Astrocyte (in vitro differentiated cells and primary cell): ENCODE measurements around the gene SPNS1. TPM values are rescaled to one million over a fixed set of nuclear protein-coding genes. Genes with fewer than 3 reads are reported as not detected.

Experiments
- DNase-seq: peaks from one replicate; pipeline ENCODE4 v3.0.0-alpha.2; 2010; ENCODE audit warnings: low read depth
- FAIRE-seq: peaks from 2 replicates; lab custom pipeline; 2011; peaks lifted over from hg19 to GRCh38; lab: Jason Lieb, UNC
- H2AFZ ChIP-seq: 2 replicates; pipeline ENCODE4 v1.6.0; 2012; ENCODE audit warnings: low read depth, low read length, inconsistent platforms
- H3K27ac ChIP-seq: 2 replicates; pipeline ENCODE4 v1.5.1; 2011; ENCODE audit warnings: low read depth, low read length, inconsistent platforms
- H3K27me3 ChIP-seq: 2 replicates; pipeline ENCODE4 v1.6.0; 2011; ENCODE audit warnings: low read length, inconsistent platforms; ENCODE audit not compliant: insufficient read depth
- H3K36me3 ChIP-seq: 2 replicates; pipeline ENCODE4 v1.5.1; 2011; ENCODE audit warnings: low read length, inconsistent platforms; ENCODE audit not compliant: insufficient read depth
- H3K4me1 ChIP-seq: 2 replicates; pipeline ENCODE4 v1.5.1; 2011; ENCODE audit warnings: low read length, inconsistent platforms; ENCODE audit not compliant: insufficient read depth
- H3K4me2 ChIP-seq: 2 replicates; pipeline ENCODE4 v1.6.0; 2012; ENCODE audit warnings: low read length, inconsistent platforms
- H3K4me3 ChIP-seq: 2 replicates; pipeline ENCODE4 v1.5.1; 2011; ENCODE audit warnings: low read depth, mild to moderate bottlenecking, low read length, inconsistent platforms; ENCODE audit not compliant: insufficient read depth
- H3K79me2 ChIP-seq: 2 replicates; pipeline ENCODE4 v1.6.0; 2012; ENCODE audit warnings: mild to moderate bottlenecking, low read length, inconsistent platforms; ENCODE audit not compliant: insufficient read depth
- H3K9ac ChIP-seq: 2 replicates; pipeline ENCODE4 v1.6.0; 2012; ENCODE audit warnings: mild to moderate bottlenecking, low read length, inconsistent platforms
- H3K9me3 ChIP-seq: 2 replicates; pipeline ENCODE4 v1.5.1; 2012; ENCODE audit warnings: low read depth, mild to moderate bottlenecking, low read length, inconsistent platforms; ENCODE audit not compliant: insufficient read depth
- H4K20me1 ChIP-seq: 2 replicates; pipeline ENCODE4 v1.6.0; 2012; ENCODE audit warnings: low read length, inconsistent platforms; ENCODE audit not compliant: insufficient read depth
- H3K27ac Mint-ChIP-seq: one replicate; pipeline ENCODE4 v1.8.0; 2021; ENCODE audit warnings: mild to moderate bottlenecking, mixed read lengths; ENCODE audit not compliant: unreplicated experiment
- H3K27me3 Mint-ChIP-seq: one replicate; pipeline ENCODE4 v1.8.0; 2021; ENCODE audit warnings: low read depth, mixed read lengths; ENCODE audit not compliant: unreplicated experiment
- H3K36me3 Mint-ChIP-seq: one replicate; pipeline ENCODE4 v1.8.0; 2021; ENCODE audit warnings: low read depth, mixed read lengths; ENCODE audit not compliant: unreplicated experiment
- H3K4me1 Mint-ChIP-seq: one replicate; pipeline ENCODE4 v1.8.0; 2021; ENCODE audit warnings: low read depth, mixed read lengths; ENCODE audit not compliant: unreplicated experiment
- H3K4me3 Mint-ChIP-seq: one replicate; pipeline ENCODE4 v1.8.0; 2021; ENCODE audit warnings: mild to moderate bottlenecking, moderate library complexity, mixed read lengths; ENCODE audit not compliant: unreplicated experiment
- H3K9me3 Mint-ChIP-seq: one replicate; pipeline ENCODE4 v1.8.0; 2021; ENCODE audit warnings: mild to moderate bottlenecking, mixed read lengths; ENCODE audit not compliant: unreplicated experiment
- CTCF ChIP-seq: IDR thresholded peaks from 2 replicates; pipeline ENCODE4 v1.5.1; 2011; ENCODE audit warnings: low read depth, mild to moderate bottlenecking, inconsistent platforms, low read length, moderate library complexity; ENCODE audit not compliant: insufficient read depth
- EZH2 ChIP-seq: IDR thresholded peaks from 2 replicates; pipeline ENCODE4 v1.6.1; 2012; ENCODE audit warnings: mild to moderate bottlenecking, low read length, inconsistent platforms; ENCODE audit not compliant: insufficient read depth
- total RNA-seq: library from RNA; stranded (reverse); gene quantifications from 2 replicates; pipeline ENCODE4 v1.2.1, GENCODE V29; 2021

SPNS1 gene
- total RNA-seq, 1 donor from 2014 or later: 57.8 TPM

GRCh38 chr16:28985211-28986041 is 10.8 kb downstream of the SPNS1 start:
- Mint-ChIP-seq H3K27me3 (no peaks in the 10 kb centered on the region), H3K4me1 (peaks cover 4% of the 10 kb centered on the region), H3K36me3 (peaks cover 31% of the 10 kb centered on the region), H3K4me3 (no peak overlapping the region), H3K9me3 (peaks cover 2% of the 10 kb centered on the region), H3K27ac (no peak overlapping the region)
- peaks cover 4% of the 10 kb centered on the region for H4K20me1 ChIP-seq
- no peak overlapping the region for H3K9ac ChIP-seq
- no peak overlapping the region for H3K27ac ChIP-seq
- TF ChIP-seq CTCF: no peak
- TF ChIP-seq EZH2: no peak
- FAIRE-seq (no peak), DNase-seq (no peak)
- no peak overlapping the region for H3K4me3 ChIP-seq
- no peaks in the 10 kb centered on the region for H3K79me2 ChIP-seq
- no peaks in the 10 kb centered on the region for H3K27me3 ChIP-seq
- H3K4me2 ChIP-seq: no peak overlapping the region
- H2AFZ ChIP-seq: no peak overlapping the region
- no peaks in the 10 kb centered on the region for H3K36me3 ChIP-seq
- no peaks in the 10 kb centered on the region for H3K4me1 ChIP-seq
- H3K9me3 ChIP-seq: peaks cover 3% of the 10 kb centered on the region

- Mint-ChIP-seq H3K9me3 (peaks cover 2% of the 10 kb centered on the region), H3K27ac (no peak overlapping the region), H3K4me1 (peaks cover 7% of the 10 kb centered on the region), H3K27me3 (no peaks in the 10 kb centered on the region), H3K4me3 (no peak overlapping the region), H3K36me3 (peaks cover 31% of the 10 kb centered on the region)
- no peaks in the 10 kb centered on the region for H3K4me1 ChIP-seq
- peaks cover 4% of the 10 kb centered on the region for H4K20me1 ChIP-seq
- DNase-seq: no peak
- H2AFZ ChIP-seq: no peak overlapping the region
- TF ChIP-seq EZH2 (no peak), CTCF (no peak)
- peaks cover 3% of the 10 kb centered on the region for H3K9me3 ChIP-seq
- H3K9ac ChIP-seq: no peak overlapping the region
- H3K27ac ChIP-seq: no peak overlapping the region
- H3K36me3 ChIP-seq: no peaks in the 10 kb centered on the region
- no peak overlapping the region for H3K4me3 ChIP-seq
- H3K79me2 ChIP-seq: no peaks in the 10 kb centered on the region
- no peaks in the 10 kb centered on the region for H3K27me3 ChIP-seq
- H3K4me2 ChIP-seq: no peak overlapping the region
- FAIRE-seq: no peak
Measured at GRCh38 chr16:28986046-28986445, 11.5 kb downstream of the SPNS1 start.

DNA sequence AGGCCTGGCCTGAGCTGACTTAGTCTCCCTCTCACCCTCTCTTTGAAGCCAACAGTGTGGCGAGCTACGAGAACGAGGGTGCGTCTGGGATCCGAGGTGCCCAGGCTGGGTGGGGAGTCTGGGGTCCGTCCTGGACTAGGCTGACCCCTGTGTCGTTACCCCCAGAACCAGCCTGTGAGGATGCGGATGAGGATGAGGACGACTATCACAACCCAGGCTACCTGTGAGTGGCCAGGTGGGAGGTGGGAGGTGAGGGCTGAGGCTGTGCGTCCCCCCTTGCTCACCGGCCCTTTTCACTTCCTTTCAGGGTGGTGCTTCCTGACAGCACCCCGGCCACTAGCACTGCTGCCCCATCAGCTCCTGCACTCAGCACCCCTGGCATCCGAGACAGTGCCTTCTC is 11.9 kb downstream of the SPNS1 start:
- peaks cover 31% of the 10 kb centered on the region for H3K36me3 Mint-ChIP-seq
- H3K4me3 Mint-ChIP-seq: no peak overlapping the region
- no peak for DNase-seq
- peaks cover 3% of the 10 kb centered on the region for H3K9me3 ChIP-seq
- H3K27me3 Mint-ChIP-seq: no peaks in the 10 kb centered on the region
- no peak overlapping the region for H2AFZ ChIP-seq
- H3K4me1 Mint-ChIP-seq: peaks cover 7% of the 10 kb centered on the region
- H3K27ac Mint-ChIP-seq: no peak overlapping the region
- peaks cover 2% of the 10 kb centered on the region for H3K9me3 Mint-ChIP-seq
- peaks cover 4% of the 10 kb centered on the region for H4K20me1 ChIP-seq
- no peak overlapping the region for H3K9ac ChIP-seq
- no peaks in the 10 kb centered on the region for H3K36me3 ChIP-seq
- no peaks in the 10 kb centered on the region for H3K27me3 ChIP-seq
- no peak overlapping the region for H3K4me2 ChIP-seq
- no peaks in the 10 kb centered on the region for H3K4me1 ChIP-seq
- H3K79me2 ChIP-seq: no peaks in the 10 kb centered on the region
- H3K4me3 ChIP-seq: no peak overlapping the region
- TF ChIP-seq EZH2: no peak
- no peak for TF ChIP-seq CTCF
- no peak overlapping the region for H3K27ac ChIP-seq
- no peak for FAIRE-seq
